IPS DF 19.7 (cell line): ENCODE results near the gene UMODL1.
"Not testable (repeated sequence)": the region's sequence is repeated elsewhere in the genome, so short reads cannot be mapped to it uniquely, and the experiment has no call there.

ENCODE experiments used
- DNase-seq: peaks from one replicate; pipeline ENCODE4 v3.0.0-alpha.2; 2013; ENCODE audit warnings: low read depth, low spot score

The UMODL1 gene

GRCh38 chr21:42060166-42060565, 11.0 kb upstream of the UMODL1 start:
- no peak for DNase-seq

- no peak for DNase-seq
These were observed 9.7 kb upstream of the UMODL1 start for GRCh38 chr21:42061195-42061985.

GRCh38 chr21:42061986-42062235, 9.2 kb upstream of the UMODL1 start:
- DNase-seq, result no peak

GRCh38 chr21:42062236-42063022, 8.7 kb upstream of the UMODL1 start:
- DNase-seq, result no peak

- no peak for DNase-seq
These were observed 7.9 kb upstream of the UMODL1 start for GRCh38 chr21:42063191-42063570.

GRCh38 chr21:42063571-42064521, 7.3 kb upstream of the UMODL1 start:
- DNase-seq, result no peak

- no peak for DNase-seq
These were observed 4.6 kb upstream of the UMODL1 start for GRCh38 chr21:42066521-42066920.

- DNase-seq, result no peak
These were observed 3.4 kb upstream of the UMODL1 start for GRCh38 chr21:42067531-42068255.

- no peak for DNase-seq
These were observed 2.9 kb upstream of the UMODL1 start for GRCh38 chr21:42068256-42068545.

- DNase-seq, result no peak
These were observed 2.5 kb upstream of the UMODL1 start for GRCh38 chr21:42068592-42068991.

GRCh38 chr21:42069327-42069726, 1.8 kb upstream of the UMODL1 start:
- DNase-seq, result no peak

GRCh38 chr21:42069843-42070242, 1.3 kb upstream of the UMODL1 start:
- no peak for DNase-seq

- no peak for DNase-seq
These were observed 2.3 kb downstream of the UMODL1 start for GRCh38 chr21:42073145-42074099.

- DNase-seq, result no peak
These were observed 4.8 kb downstream of the UMODL1 start for GRCh38 chr21:42075686-42076471.

- DNase-seq, result not testable (repeated sequence)
These were observed 6.6 kb downstream of the UMODL1 start for GRCh38 chr21:42077685-42078238.

GRCh38 chr21:42078247-42079007, 7.3 kb downstream of the UMODL1 start:
- DNase-seq, result not testable (repeated sequence)

GRCh38 chr21:42079008-42079938, 8.2 kb downstream of the UMODL1 start:
- no peak for DNase-seq
